Transverse colon (tissue), 4 donors: ENCODE data around the gene RABGEF1. TPM values are rescaled to one million over a fixed set of nuclear protein-coding genes. Genes with fewer than 3 reads are reported as not detected.
"Not testable (repeated sequence)": the region's sequence is repeated elsewhere in the genome, so short reads cannot be mapped to it uniquely, and the experiment has no call there.

Experiments used
- DNase-seq: peaks from one replicate; pipeline ENCODE4 v3.0.0-alpha.2; 2019
- H3K27ac ChIP-seq, 4 donors: fragments of 200-600 bp; sonication (generic); 2 replicates each; pipeline ENCODE4 v1.5.1; 2016 to 2018; ENCODE audit warnings: inconsistent platforms in 4 of 4
- H3K27me3 ChIP-seq: fragments of 200-600 bp; sonication (generic); 2 replicates; pipeline ENCODE4 v1.5.1; 2017; ENCODE audit warnings: inconsistent platforms
- H3K36me3 ChIP-seq, 4 donors: fragments of 200-600 bp; sonication (generic); 2 replicates each; pipeline ENCODE4 v1.5.1; 2017 to 2019; ENCODE audit warnings: inconsistent platforms in 4 of 4
- H3K4me1 ChIP-seq, 4 donors: fragments of 200-600 bp; sonication (generic); 2 replicates each; pipeline ENCODE4 v1.5.1; 2017 to 2020; ENCODE audit warnings: inconsistent platforms in 4 of 4
- H3K4me3 ChIP-seq, 4 donors: fragments of 200-600 bp; sonication (generic); 1 replicate in 1 of 4; 2 replicates in 3 of 4; pipeline versions ENCODE4 v1.5.1 to v1.6.1; 2017 to 2019; ENCODE audit warnings: inconsistent platforms in 4 of 4
- H3K9me3 ChIP-seq, 2 donors: fragments of 200-600 bp; sonication (generic); 2 replicates each; pipeline ENCODE4 v1.5.1; 2017 to 2019; ENCODE audit warnings: inconsistent platforms in 2 of 2
- CTCF ChIP-seq, 5 experiments: fragments of 200-600 bp in 3 of 5; fragments of 450-650 bp in 2 of 5; sonication (generic) in 3 of 5; IDR thresholded peaks; 1 replicate in 2 of 5; 2 replicates in 3 of 5; pipeline ENCODE4 v1.5.1; 2016 to 2017; ENCODE audit warnings: antibody characterized with exemption in 5 of 5, inconsistent platforms in 3 of 5, mild to moderate bottlenecking in 2 of 5, moderate library complexity in 1 of 5
- EP300 ChIP-seq: sonication (generic); formaldehyde crosslinking; IDR thresholded peaks from one replicate; pipeline ENCODE4 v1.6.1; 2017; ENCODE audit warnings: antibody characterized with exemption, low read depth
- POLR2A ChIP-seq: fragments of 450-650 bp; IDR thresholded peaks from one replicate; pipeline ENCODE4 v1.6.1; 2016; ENCODE audit warnings: antibody characterized with exemption, mild to moderate bottlenecking, moderate library complexity
- POLR2AphosphoS5 ChIP-seq, 3 donors: sonication (generic); formaldehyde crosslinking; IDR thresholded peaks; one replicate each; pipeline ENCODE4 v1.6.1; 2016; ENCODE audit warnings: antibody characterized with exemption in 3 of 3
- WGBS, 2 donors: methylation state at CpG; one replicate each; pipeline ENCODE4 v1.1.5; 2018; ENCODE audit warnings: low coverage in 1 of 2; 5-methylcytosine and 5-hydroxymethylcytosine counted together
- in situ Hi-C, 4 donors: fragments of 200-750 bp; cut with MboI; loops; one replicate each; pipeline versions ENCODE4 v1.15.0 to v1.15.1; 2017; ENCODE audit warnings: low sequenced_read_pairs in 3 of 4, low pct_ligation_motif_present in 1 of 4, low pct_unique_long_range_greater_than_20kb in 1 of 4
- intact Hi-C: fragments of 100-400 bp; cut with DNase I; formaldehyde crosslinking; loops from one replicate; pipeline ENCODE4 v1.15.1; 2023; ENCODE audit warnings: low total_unique reads
- total RNA-seq, 4 donors: library from RNA; depleted of rRNA; stranded (reverse); fragments of >200 nt; gene quantifications; one replicate each; pipeline ENCODE4 v1.1.0, GENCODE V29; 2016

The RABGEF1 gene
- total RNA-seq, 4 donors from 2014 or later: 12.7 to 32.9 (median 30.4) TPM

DNA sequence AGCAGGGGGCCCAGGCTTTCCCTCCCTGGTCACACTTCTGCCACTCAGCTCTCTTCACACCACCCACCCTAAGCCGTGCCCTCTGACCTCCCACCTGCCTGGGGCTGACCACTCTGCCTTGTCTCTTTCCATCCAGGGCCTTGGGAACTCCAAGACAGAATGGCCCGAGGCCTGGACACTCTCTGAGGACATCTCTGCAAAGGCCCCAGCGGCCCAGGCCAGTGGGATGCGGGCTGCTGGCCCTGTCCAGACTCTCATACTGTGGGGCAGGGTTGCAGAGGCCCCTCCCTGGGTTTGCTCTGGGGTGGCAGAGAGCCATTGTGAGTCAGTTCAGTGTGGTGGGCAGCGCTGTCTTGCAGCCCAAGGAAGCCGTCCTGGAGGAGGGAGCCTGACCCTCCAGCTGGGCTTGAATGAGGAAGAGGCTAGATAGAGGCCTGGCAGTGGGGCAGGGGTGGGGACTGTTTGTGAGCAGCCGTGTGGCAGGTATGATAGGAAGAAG lies 39.9 kb upstream of the RABGEF1 start:
- H3K4me3 ChIP-seq: no peak overlapping the region
- H3K36me3 ChIP-seq: no peaks in the 10 kb centered on the region
- peaks cover 0 to 15% (median 2%) of the 10 kb centered on the region in 4 donors for H3K4me1 ChIP-seq
- WGBS, 2 donors: 92% methylated on average over 7 of the region's 7 CpGs; no CpG with 5 or more reads in 1 of the 2 donors
- no peaks in the 10 kb centered on the region for H3K27me3 ChIP-seq
- H3K9me3 ChIP-seq: no peaks in the 10 kb centered on the region
- in situ Hi-C loops: no loop called here
- peak overlapping the region; percentile 21 to 51 (median 34) for H3K27ac ChIP-seq
- intact Hi-C loops: no loop called here
- TF ChIP-seq EP300 (no peak), POLR2AphosphoS5 (IDR thresholded peaks at IDR 0.05) (no peak), POLR2A (no peak), CTCF (IDR thresholded peaks at IDR 0.05) (no peak)
- no peak for DNase-seq

GRCh38 chr7:66707825-66708224 lies 32.7 kb upstream of the RABGEF1 start:
- Histone ChIP-seq H3K36me3 (peaks cover 0 to 6% (median 0%) of the 10 kb centered on the region in 4 donors), H3K9me3 (no peaks in the 10 kb centered on the region), H3K4me3 (no peak overlapping the region), H3K27ac (no peak overlapping the region), H3K4me1 (no peaks in the 10 kb centered on the region), H3K27me3 (no peaks in the 10 kb centered on the region)
- no peak for DNase-seq
- no peak for TF ChIP-seq POLR2A
- no peak for TF ChIP-seq CTCF (IDR thresholded peaks at IDR 0.05)
- TF ChIP-seq EP300: no peak
- TF ChIP-seq POLR2AphosphoS5 (IDR thresholded peaks at IDR 0.05): no peak
- in situ Hi-C loops: no loop called here
- intact Hi-C loops: no loop called here

GRCh38 chr7:66710752-66711151 lies 29.8 kb upstream of the RABGEF1 start:
- H3K27me3 ChIP-seq, intact Hi-C loops, H3K4me1 ChIP-seq, in situ Hi-C loops, H3K9me3 ChIP-seq, DNase-seq, H3K27ac ChIP-seq, H3K4me3 ChIP-seq: not testable (repeated sequence)
- peaks cover 0 to 17% (median 4%) of the 10 kb centered on the region in 4 donors for H3K36me3 ChIP-seq
- 96 to 100% methylated on average over 2 to 4 of the region's 4 CpGs for WGBS, 2 donors

- H3K4me1 ChIP-seq: no peaks in the 10 kb centered on the region
- in situ Hi-C loops (no loop called here), intact Hi-C loops (no loop called here)
- H3K9me3 ChIP-seq: no peaks in the 10 kb centered on the region
- DNase-seq: no peak
- no peak for TF ChIP-seq POLR2AphosphoS5 (IDR thresholded peaks at IDR 0.05)
- TF ChIP-seq POLR2A: no peak
- peaks cover 0 to 27% (median 5%) of the 10 kb centered on the region in 4 donors for H3K36me3 ChIP-seq
- WGBS, 2 donors: 100% methylated on average over 1 of the region's 1 CpG
- H3K27me3 ChIP-seq: no peaks in the 10 kb centered on the region
- H3K27ac ChIP-seq: no peak overlapping the region
- no peak overlapping the region for H3K4me3 ChIP-seq
Observed at GRCh38 chr7:66713687-66714086, 26.8 kb upstream of the RABGEF1 start.

DNA sequence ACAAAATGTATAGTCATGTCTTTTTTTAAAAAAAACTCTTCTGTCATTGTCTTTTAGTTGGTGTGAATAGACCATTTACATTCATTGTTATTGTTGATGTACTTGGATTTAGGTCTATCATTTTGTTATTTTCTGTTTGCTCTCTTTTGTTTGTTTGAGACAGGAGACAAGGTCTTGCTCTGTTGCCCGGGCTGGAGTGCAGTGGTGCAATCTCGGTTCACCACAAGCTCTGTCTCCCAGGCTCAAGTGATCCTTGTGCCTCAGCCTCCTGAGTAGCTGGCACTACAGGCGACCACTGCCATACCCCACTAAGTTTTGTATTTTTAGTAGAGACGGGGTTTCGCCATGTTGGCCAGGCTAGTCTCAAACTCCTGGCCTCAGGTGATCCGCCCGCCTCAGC lies 23.9 kb upstream of the RABGEF1 start:
- H3K4me1 ChIP-seq, intact Hi-C loops, H3K27me3 ChIP-seq, in situ Hi-C loops, DNase-seq, H3K9me3 ChIP-seq, H3K4me3 ChIP-seq, H3K27ac ChIP-seq: not testable (repeated sequence)
- WGBS, 2 donors: 93 to 95% methylated on average over 6 to 7 of the region's 7 CpGs
- peaks cover 0 to 27% (median 5%) of the 10 kb centered on the region in 4 donors for H3K36me3 ChIP-seq

GRCh38 chr7:66720561-66720960 lies 20.0 kb upstream of the RABGEF1 start:
- no peak overlapping the region for H3K27ac ChIP-seq
- in situ Hi-C loops: no loop called here
- 92 to 100% methylated on average over 1 of the region's 1 CpG for WGBS, 2 donors
- peaks cover 0 to 24% (median 8%) of the 10 kb centered on the region in 4 donors for H3K36me3 ChIP-seq
- no peak for DNase-seq
- H3K4me1 ChIP-seq: no peaks in the 10 kb centered on the region
- no peak overlapping the region for H3K4me3 ChIP-seq
- TF ChIP-seq POLR2AphosphoS5 (IDR thresholded peaks at IDR 0.05) (no peak), CTCF (IDR thresholded peaks at IDR 0.05) (no peak), EP300 (no peak), POLR2A (no peak)
- no peaks in the 10 kb centered on the region for H3K27me3 ChIP-seq
- intact Hi-C loops: no loop called here
- H3K9me3 ChIP-seq: peaks cover 10 to 14% of the 10 kb centered on the region in 2 donors
